Left kidney (tissue), 8 donors: ENCODE data around the gene LPCAT2. TPM values are rescaled to one million over a fixed set of nuclear protein-coding genes. Genes with fewer than 3 reads are reported as not detected.

ENCODE experiments used
- DNase-seq: peaks from one replicate; pipeline ENCODE4 v3.0.0-alpha.2; 2013
- long read RNA-seq, 8 donors: transcript quantifications; one replicate each; lab custom pipeline, GENCODE V29; 2026
- polyA plus RNA-seq: library from polyadenylated mRNA; unstranded; fragments of 120-200 nt; gene quantifications from one replicate; pipeline ENCODE4 v1.2.1, GENCODE V29; 2013; ENCODE audit not compliant: insufficient read length

Gene LPCAT2, protein sequence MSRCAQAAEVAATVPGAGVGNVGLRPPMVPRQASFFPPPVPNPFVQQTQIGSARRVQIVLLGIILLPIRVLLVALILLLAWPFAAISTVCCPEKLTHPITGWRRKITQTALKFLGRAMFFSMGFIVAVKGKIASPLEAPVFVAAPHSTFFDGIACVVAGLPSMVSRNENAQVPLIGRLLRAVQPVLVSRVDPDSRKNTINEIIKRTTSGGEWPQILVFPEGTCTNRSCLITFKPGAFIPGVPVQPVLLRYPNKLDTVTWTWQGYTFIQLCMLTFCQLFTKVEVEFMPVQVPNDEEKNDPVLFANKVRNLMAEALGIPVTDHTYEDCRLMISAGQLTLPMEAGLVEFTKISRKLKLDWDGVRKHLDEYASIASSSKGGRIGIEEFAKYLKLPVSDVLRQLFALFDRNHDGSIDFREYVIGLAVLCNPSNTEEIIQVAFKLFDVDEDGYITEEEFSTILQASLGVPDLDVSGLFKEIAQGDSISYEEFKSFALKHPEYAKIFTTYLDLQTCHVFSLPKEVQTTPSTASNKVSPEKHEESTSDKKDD
- polyA plus RNA-seq = 12.3 TPM
- long read RNA-seq, donor 1 = 0 reads
- long read RNA-seq, donor 2, full-length matches to known transcripts = 1 of 1 reads
- long read RNA-seq, donor 2, partial matches to known transcripts = 0 of 1 reads
- long read RNA-seq, donor 2, other reads (novel, unspliced or antisense) = 0 of 1 reads
- long read RNA-seq, donor 3, full-length matches to known transcripts = 2 of 2 reads
- long read RNA-seq, donor 3, partial matches to known transcripts = 0 of 2 reads
- long read RNA-seq, donor 3, other reads (novel, unspliced or antisense) = 0 of 2 reads
- long read RNA-seq, donor 4 = 0 reads
- long read RNA-seq, donor 5 = 0 reads
- long read RNA-seq, donor 6 = 0 reads
- long read RNA-seq, donor 7, full-length matches to known transcripts = 1 of 1 reads
- long read RNA-seq, donor 7, partial matches to known transcripts = 0 of 1 reads
- long read RNA-seq, donor 7, other reads (novel, unspliced or antisense) = 0 of 1 reads
- long read RNA-seq, donor 8 = 0 reads

DNA sequence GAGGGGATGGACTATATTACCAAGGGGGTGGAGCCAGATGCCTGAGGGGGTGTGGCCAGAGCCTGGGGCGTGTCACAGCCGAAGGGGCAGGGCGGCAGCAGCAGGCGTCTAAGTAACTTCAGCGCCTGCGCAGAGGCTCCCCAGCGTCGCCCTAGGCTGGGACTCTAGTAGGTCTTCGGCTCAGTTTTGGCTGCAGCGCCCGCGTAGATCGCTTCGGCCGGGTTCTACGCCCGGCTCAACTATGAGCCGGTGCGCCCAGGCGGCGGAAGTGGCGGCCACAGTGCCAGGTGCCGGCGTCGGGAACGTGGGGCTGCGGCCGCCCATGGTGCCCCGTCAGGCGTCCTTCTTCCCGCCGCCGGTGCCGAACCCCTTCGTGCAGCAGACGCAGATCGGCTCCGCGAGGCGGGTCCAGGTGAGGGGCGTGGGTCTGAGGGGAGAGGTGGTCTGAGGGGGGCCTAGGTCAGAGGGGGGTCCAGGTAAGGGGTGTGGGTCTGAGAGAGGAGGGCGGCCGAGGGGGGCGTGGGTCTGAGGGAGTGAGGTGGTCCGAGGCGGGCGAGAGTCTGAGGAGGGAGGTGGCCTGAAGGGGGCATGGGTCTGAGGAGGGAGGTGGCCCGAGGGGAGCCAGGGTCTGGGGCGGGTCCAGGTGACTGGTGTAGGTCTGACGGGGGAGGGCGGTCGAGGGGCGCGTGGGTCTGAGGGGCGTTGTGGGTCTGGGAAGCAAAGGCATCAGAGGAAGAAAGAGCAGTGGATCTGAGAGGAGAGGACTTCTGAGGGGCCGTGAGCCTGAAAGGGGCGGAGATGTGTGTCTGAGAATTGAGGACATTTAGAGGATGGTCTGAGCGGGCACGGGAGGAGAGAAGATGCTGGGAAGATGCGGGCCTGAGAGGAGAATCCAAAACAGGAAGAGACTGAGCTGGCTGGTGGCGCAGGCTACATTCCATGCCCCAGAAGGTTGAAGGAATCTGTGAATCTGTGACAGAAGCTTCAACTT is at the start of gene LPCAT2:
LPCAT2 (plus strand) TSS at position 132 of the 991 bp plus-strand sequence; CDS start at position 242, 110 bp downstream.
- peak; percentile 68 for DNase-seq

- no peak for DNase-seq
Observed at GRCh38 chr16:55462241-55462640, 46.6 kb upstream of the LPCAT2 start.

GRCh38 chr16:55464375-55464774 is 44.5 kb upstream of the LPCAT2 start:
- no peak for DNase-seq

DNA sequence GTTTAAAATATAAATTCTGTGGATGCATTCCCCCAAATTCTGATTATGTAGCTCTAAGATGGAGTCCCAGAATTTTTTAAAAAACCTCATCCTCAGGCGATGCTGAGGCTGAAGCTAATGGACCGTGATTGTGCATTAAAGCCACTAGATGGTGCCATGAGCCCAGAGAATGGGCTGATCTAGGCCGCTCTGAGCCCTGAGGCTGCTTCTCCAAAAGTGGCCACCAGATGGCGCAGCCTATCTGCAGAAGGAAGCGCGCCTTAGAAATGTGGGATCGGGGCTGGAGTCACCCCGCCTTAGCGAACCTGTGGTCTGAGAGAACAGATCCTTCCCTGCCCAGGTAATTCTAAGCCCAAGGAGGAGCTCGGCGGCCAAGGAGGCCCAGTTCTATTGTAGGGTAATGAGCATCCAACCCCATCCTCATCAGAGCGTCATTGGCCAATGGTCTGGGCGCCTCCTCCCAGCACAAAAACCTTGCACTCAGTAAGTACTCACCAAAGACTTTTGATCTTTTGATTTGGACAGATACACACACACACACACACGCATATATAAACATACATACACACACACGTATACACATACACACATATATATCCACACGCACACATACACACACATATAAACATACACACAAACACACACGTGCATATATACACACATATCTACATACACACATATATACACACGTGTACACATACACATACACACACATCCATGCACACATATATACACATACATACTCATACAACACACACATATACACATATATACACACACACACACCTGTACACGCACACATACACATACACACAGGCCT is 43.6 kb upstream of the LPCAT2 start:
- peak; percentile 85 for DNase-seq

- no peak for DNase-seq
Observed at GRCh38 chr16:55466209-55466608, 42.7 kb upstream of the LPCAT2 start.

GRCh38 chr16:55467898-55468297 is 41.0 kb upstream of the LPCAT2 start:
- DNase-seq = no peak

- no peak for DNase-seq
Observed at GRCh38 chr16:55468352-55468990, 40.4 kb upstream of the LPCAT2 start.

- no peak for DNase-seq
Observed at GRCh38 chr16:55469821-55470532, 38.9 kb upstream of the LPCAT2 start.

DNA sequence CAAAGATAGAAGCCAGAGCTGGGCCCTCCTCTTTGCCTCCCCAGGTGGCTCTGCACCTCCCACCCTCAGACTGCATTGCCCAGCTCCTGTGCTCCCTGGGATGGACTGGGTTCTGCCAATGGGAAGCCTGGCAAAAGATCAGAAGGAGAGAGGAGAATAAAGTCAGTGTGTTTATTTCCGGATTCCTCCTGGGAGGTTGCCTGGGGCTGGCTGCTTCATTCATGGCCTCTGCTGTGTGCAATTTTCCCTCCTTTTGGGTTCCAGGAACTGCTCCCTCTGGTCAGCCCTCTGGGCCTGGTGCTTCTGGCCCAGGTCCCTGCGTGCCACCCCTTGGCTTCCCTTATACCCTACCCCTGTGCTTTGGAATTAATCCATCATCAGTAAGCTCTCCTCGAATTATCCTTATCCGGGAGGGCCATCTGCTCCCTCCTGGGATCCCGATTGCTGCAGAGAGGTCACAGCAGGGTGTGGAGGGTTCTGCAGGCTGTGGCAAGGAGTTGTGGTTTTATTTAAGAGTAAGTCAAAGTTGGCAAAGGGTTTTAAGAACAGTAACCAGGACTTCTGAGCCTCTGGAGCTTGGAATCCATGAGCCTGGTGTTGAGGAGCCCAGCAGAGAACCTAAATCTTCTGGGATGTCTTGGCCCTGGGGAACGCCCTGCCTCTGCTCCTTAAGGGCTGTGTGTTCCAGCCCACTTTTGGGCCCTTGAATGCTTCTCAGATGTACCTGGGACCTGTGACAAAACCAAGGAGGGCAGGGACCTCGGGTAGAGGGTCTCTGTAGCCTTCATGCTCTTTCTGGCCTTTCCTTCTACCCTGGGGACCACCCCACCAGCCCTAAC is 38.1 kb upstream of the LPCAT2 start:
- DNase-seq = no peak

DNA sequence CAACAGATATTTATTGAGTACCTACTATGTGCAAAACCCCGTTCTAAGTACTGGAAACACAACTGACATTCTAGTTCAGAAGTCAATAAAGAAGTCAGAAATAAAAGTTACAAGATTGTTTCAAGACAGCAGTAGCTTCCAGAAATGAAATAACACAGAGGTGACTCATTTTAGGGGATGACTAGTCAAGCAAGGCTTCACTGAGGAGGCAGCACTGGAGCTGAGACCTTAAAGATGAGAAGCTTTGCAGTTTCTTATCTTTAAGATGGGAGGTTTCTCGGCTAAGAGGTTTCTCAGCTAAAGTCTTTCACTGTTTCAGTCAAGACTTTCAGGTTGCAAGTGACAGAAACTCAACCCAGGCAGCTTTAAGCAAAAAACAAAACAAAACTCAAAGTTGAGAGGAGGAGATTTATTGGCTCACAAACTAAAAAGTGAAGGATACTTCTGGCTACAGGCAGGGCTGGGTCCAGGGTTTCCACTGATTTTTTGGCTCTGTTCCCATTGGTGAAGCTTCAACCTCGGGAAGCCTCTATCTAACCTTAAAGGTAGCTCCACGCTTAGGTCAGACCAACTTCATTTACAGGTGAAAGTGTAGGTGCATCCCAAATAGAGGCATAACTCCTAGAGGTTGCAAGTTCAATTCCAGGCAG is 37.3 kb upstream of the LPCAT2 start:
- no peak for DNase-seq

DNA sequence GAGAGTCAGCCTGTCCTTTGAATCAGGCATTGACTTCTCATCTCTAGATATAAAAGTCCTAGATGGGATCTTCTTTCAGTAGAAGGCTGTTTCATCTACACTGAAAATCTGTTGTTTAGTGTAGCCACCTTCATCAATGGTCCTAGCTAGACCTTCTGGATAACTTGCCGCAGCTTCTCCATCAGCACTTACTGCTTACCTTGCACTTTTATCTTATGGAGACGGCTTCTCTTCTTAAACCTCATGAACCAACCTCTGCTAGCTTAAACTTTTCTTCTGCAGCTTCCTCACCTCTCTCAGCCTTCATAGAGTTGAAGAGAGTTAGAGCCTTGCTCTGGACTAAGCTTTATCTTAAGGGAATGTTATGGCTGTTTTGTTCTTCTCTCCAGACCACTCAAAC is 35.3 kb upstream of the LPCAT2 start:
- no peak for DNase-seq

DNA sequence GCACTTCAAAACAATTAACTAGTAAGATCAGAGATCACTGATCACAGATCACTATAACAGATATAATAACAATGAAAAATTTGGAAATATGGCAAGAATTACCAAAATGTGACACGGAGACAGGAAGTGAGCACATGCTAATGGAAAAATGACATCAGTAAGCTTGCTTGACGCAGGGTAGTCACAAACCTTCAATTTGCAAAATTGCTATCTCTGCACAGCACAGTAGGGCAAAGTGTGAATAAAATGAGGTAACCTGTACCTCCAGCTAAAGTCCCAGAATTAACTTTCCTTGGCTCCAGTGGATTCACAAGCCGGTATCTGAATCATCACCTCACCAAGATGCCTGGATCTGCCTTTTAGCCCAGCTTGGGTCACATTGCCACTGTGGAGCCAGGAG is 34.1 kb upstream of the LPCAT2 start:
- DNase-seq = no peak

- DNase-seq = no peak
Observed at GRCh38 chr16:55475919-55476318, 33.0 kb upstream of the LPCAT2 start.

DNA sequence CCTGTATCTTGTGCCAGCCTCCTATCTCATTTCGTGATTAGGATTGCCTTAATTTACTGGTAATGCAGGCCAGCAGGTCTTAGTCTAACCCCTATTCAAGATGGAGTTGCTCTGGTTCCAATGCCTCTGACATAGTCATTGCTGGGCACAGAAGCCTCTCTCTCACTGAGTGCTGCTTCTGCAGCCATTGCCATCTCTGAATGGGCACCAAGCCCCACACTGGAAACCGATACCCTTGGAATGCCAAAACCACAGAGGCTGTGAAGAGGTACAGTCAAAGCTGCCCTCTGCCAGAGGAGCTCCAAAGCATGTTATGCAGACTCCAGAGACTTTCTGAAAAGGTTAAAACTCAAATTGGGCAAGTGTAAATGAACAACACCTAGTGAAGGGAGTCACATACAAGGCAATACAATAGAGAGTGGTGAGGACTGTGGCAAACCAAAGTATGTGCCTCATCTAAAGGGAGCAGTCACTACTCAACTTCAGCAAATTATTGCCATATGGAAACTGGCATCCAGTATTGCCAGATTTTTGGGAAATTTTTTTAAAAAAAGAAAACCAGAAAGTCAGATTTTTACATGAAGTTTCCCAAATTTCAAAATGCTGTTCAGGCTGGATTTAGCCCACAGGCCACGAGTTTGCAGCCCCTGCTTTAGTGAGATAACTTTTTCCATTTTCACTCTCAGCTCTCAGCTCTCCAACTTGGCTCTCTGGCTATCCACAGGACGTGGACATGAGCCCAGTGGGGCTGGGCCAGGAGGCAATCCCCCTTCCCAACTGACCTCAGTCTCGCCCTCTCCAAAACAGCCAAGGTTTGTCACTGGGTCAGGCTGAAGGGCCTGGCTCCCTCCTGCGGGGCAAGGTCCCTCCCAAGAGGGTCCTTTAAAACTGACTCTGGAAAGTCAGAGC is 32.0 kb upstream of the LPCAT2 start:
- no peak for DNase-seq

- DNase-seq = no peak
Observed at GRCh38 chr16:55477736-55478135, 31.1 kb upstream of the LPCAT2 start.

GRCh38 chr16:55478827-55479429 is 29.9 kb upstream of the LPCAT2 start, which contains the start of gene MMP2:
Gene MMP2, plus strand, starts transcription at chr16:55479198. Its CDS starts 282 bp downstream, at chr16:55479480.
- peak; percentile 76 for DNase-seq
